Esophagus muscularis mucosa (tissue), 4 donors: Measurements from ENCODE around the gene MYZAP. TPM values are rescaled to one million over a fixed set of nuclear protein-coding genes. Genes with fewer than 3 reads are reported as not detected.

Experiments used
- DNase-seq: peaks from one replicate; pipeline ENCODE4 v3.0.0-alpha.2; 2017; ENCODE audit errors: extremely low spot score
- H3K27ac ChIP-seq, 4 donors: fragments of 200-600 bp; sonication (generic); replicated peaks in 1 of 4; 1 replicate in 3 of 4; 2 replicates in 1 of 4; pipeline ENCODE4 v1.5.1; 2016 to 2019; ENCODE audit warnings: mild to moderate bottlenecking in 1 of 4
- H3K27me3 ChIP-seq, 4 donors: fragments of 200-600 bp; sonication (generic); one replicate each; pipeline versions ENCODE4 v1.5.1 to v1.6.0; 2016 to 2019
- H3K36me3 ChIP-seq, 4 donors: fragments of 200-600 bp; sonication (generic); one replicate each; pipeline ENCODE4 v1.5.1; 2016 to 2019
- H3K4me1 ChIP-seq, 4 donors: fragments of 200-600 bp; sonication (generic); one replicate each; pipeline ENCODE4 v1.5.1; 2016 to 2019
- H3K4me3 ChIP-seq, 4 donors: fragments of 200-600 bp; sonication (generic); 1 replicate in 2 of 4; 2 replicates in 2 of 4; pipeline ENCODE4 v1.5.1; 2016 to 2019; ENCODE audit warnings: mild to moderate bottlenecking in 4 of 4, moderate library complexity in 1 of 4
- H3K9me3 ChIP-seq, 4 donors: fragments of 200-600 bp; sonication (generic); 1 replicate in 3 of 4; 2 replicates in 1 of 4; pipeline ENCODE4 v1.5.1; 2016 to 2019
- EP300 ChIP-seq: sonication (generic); formaldehyde crosslinking; IDR thresholded peaks from one replicate; pipeline ENCODE4 v1.6.1; 2017; ENCODE audit warnings: antibody characterized with exemption
- POLR2A ChIP-seq: fragments of 450-650 bp; IDR thresholded peaks from one replicate; pipeline ENCODE4 v1.6.1; 2017; ENCODE audit warnings: antibody characterized with exemption, moderate library complexity, mild to moderate bottlenecking, low read depth
- POLR2AphosphoS5 ChIP-seq, 2 donors: sonication (generic); formaldehyde crosslinking; IDR thresholded peaks; one replicate each; pipeline ENCODE4 v1.6.1; 2017; ENCODE audit warnings: antibody characterized with exemption in 2 of 2
- WGBS: methylation state at CpG from one replicate; pipeline ENCODE4 v1.1.5; 2018; 5-methylcytosine and 5-hydroxymethylcytosine counted together
- intact Hi-C: fragments of 100-400 bp; cut with DNase I; formaldehyde crosslinking; loops from one replicate; pipeline ENCODE4 v1.15.1; 2023
- total RNA-seq, 4 donors: library from RNA; depleted of rRNA; stranded (reverse); fragments of >200 nt; gene quantifications; one replicate each; pipeline versions ENCODE4 v1.1.0 to v1.2.1, GENCODE V29; 2016
- TF ChIP-seq, protein P1 (sequence below), 3 experiments: fragments of 200-600 bp in 2 of 3; fragments of 450-650 bp in 1 of 3; sonication (generic) in 2 of 3; IDR thresholded peaks; one replicate each; pipeline ENCODE4 v1.5.1; 2017 to 2019; ENCODE audit warnings: antibody characterized with exemption in 3 of 3, mild to moderate bottlenecking in 2 of 3, moderate library complexity in 1 of 3

MYZAP gene
- total RNA-seq, 4 donors from 2014 or later: 192 to 274 (median 234) TPM

DNA sequence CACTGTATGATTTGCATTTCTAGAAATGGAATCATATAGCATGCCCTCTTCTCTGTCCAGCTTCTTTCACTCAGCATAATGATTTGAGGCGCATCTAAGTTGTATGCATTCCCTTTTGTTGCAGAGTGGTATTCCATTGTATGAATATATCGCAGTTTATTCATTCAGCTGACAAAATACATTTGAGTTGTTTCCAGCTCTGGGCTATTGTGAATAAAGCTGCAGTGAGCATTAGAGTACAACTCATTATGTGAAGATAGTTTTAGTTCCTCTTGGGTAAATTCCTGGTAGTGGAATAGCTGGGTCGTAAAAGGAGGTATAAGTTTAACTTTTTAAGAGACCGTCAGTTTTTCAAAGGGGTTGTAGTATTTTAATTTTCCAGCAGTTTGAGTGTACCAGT, 76.3 kb downstream of the MYZAP start:
- WGBS: 90% methylated on average over 4 of the region's 4 CpGs
- no peaks in the 10 kb centered on the region for H3K9me3 ChIP-seq
- DNase-seq: no peak
- no peak overlapping the region for H3K4me3 ChIP-seq
- TF ChIP-seq EP300: no peak
- TF ChIP-seq POLR2AphosphoS5 (IDR thresholded peaks at IDR 0.05): no peak
- TF ChIP-seq, protein P1, sequence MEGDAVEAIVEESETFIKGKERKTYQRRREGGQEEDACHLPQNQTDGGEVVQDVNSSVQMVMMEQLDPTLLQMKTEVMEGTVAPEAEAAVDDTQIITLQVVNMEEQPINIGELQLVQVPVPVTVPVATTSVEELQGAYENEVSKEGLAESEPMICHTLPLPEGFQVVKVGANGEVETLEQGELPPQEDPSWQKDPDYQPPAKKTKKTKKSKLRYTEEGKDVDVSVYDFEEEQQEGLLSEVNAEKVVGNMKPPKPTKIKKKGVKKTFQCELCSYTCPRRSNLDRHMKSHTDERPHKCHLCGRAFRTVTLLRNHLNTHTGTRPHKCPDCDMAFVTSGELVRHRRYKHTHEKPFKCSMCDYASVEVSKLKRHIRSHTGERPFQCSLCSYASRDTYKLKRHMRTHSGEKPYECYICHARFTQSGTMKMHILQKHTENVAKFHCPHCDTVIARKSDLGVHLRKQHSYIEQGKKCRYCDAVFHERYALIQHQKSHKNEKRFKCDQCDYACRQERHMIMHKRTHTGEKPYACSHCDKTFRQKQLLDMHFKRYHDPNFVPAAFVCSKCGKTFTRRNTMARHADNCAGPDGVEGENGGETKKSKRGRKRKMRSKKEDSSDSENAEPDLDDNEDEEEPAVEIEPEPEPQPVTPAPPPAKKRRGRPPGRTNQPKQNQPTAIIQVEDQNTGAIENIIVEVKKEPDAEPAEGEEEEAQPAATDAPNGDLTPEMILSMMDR (IDR thresholded peaks at IDR 0.05): no peak
- TF ChIP-seq POLR2A: no peak
- peak overlapping the region; percentile 1 to 58 (median 55) for H3K27ac ChIP-seq
- peaks cover 12 to 40% (median 27%) of the 10 kb centered on the region in 4 donors for H3K4me1 ChIP-seq
- peaks cover 0 to 41% (median 5%) of the 10 kb centered on the region in 4 donors for H3K36me3 ChIP-seq
- intact Hi-C loops: loop anchor here (5.0 kb wide), 2 partner anchors 64 to 194 kb away; no protein-coding TSS in a partner anchor
- no peaks in the 10 kb centered on the region for H3K27me3 ChIP-seq

DNA sequence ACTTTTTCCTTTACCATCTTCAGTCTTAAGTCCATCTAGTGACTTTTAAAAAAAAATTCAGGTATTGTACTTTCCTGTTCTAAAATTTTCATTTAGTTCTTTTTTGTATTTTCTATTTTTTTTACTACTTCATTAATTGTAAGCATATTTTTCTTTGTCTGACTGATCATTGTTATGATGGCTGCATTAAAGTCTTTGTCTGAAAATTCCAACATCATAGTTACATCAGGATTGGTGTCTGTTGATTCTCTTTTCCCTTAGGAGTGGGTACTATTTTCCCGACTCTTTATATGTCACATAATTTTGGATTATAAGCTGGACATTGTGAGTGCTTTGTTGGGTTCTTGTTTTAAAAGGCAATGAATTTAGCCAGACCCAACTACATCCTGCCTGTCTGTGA, 79.9 kb downstream of the MYZAP start:
- intact Hi-C loops: no loop called here
- WGBS: 0% methylated on average over 1 of the region's 1 CpG
- TF ChIP-seq POLR2AphosphoS5 (IDR thresholded peaks at IDR 0.05) (no peak), POLR2A (no peak), EP300 (no peak)
- TF ChIP-seq, protein P1 (IDR thresholded peaks at IDR 0.05): no peak
- H3K36me3 ChIP-seq: peaks cover 6 to 26% (median 12%) of the 10 kb centered on the region in 4 donors
- peaks cover 20 to 32% (median 28%) of the 10 kb centered on the region in 4 donors for H3K4me1 ChIP-seq
- no peak for DNase-seq
- H3K9me3 ChIP-seq: no peaks in the 10 kb centered on the region
- no peak overlapping the region for H3K4me3 ChIP-seq
- H3K27me3 ChIP-seq: no peaks in the 10 kb centered on the region
- no peak overlapping the region for H3K27ac ChIP-seq

DNA sequence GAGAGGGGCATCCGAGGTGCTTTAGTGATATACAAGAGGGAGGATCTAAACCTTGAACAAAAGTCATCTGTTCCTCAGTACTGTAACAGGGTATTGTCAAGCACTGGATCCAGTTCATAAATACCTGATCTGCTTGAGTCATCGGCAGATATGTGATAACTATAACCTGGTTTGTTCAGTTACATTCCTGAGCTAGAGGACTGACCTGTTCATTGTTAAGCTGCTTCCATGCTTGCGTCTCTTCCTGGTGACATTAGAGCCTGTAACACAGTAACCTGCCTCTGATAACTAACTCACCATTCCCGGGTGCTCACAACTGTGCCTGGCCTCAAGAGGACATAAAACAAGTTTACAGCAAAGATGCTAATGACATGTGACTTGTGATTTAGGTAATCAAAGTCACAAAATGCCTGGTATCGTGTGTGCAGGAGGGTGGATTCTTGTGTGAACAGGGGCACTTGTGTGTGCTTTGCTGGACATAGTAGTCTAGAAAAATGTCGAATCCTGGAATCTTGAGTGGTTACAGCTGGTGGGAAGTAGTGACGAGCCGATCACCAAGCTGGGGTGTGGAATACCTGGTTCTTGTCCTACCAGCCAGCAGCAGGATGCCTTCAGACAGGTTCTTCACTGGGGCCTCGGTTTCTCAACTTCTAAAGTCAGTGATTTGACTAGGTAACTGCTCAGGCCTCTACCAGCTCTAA, 83.9 kb downstream of the MYZAP start:
- intact Hi-C loops: no loop called here
- H3K27me3 ChIP-seq: no peaks in the 10 kb centered on the region
- no peak overlapping the region for H3K27ac ChIP-seq
- no peak overlapping the region for H3K4me3 ChIP-seq
- H3K9me3 ChIP-seq: no peaks in the 10 kb centered on the region
- H3K36me3 ChIP-seq: peaks cover 6 to 41% (median 12%) of the 10 kb centered on the region in 4 donors
- 89% methylated on average over 9 of the region's 9 CpGs for WGBS
- H3K4me1 ChIP-seq: peaks cover 4 to 34% (median 7%) of the 10 kb centered on the region in 4 donors
- DNase-seq: peak; percentile 45
- TF ChIP-seq POLR2AphosphoS5 (IDR thresholded peaks at IDR 0.05) (no peak), POLR2A (no peak), EP300 (no peak)
- TF ChIP-seq, protein P1 (IDR thresholded peaks at IDR 0.05): no peak

DNA sequence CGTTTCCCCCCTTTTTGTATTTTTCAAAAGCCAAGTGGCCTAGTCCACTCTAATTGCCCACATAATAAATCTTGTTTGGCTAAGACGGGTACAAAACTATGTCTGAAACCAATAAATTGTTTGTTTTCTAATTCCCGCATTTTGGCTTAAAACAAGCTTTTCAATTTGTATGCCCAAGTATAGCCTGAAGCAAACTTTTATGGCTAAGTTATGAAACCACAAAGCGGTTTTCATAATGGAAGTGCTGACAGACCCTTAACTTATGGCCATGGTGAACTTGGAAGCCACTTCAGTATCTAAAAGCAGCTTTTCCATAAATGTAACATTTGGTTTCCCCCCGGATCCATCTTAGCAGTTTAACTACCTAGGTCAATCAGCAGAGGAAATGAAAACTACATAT, 84.9 kb downstream of the MYZAP start:
- Histone ChIP-seq H3K9me3 (no peaks in the 10 kb centered on the region), H3K27me3 (no peaks in the 10 kb centered on the region), H3K36me3 (peaks cover 6 to 47% (median 12%) of the 10 kb centered on the region in 4 donors), H3K27ac (no peak overlapping the region), H3K4me1 (peaks cover 8 to 43% (median 16%) of the 10 kb centered on the region in 4 donors), H3K4me3 (no peak overlapping the region)
- WGBS: 83% methylated on average over 5 of the region's 5 CpGs
- TF ChIP-seq EP300 (no peak), POLR2A (no peak), POLR2AphosphoS5 (IDR thresholded peaks at IDR 0.05) (no peak)
- TF ChIP-seq, protein P1 (IDR thresholded peaks at IDR 0.05): no peak
- no peak for DNase-seq
- intact Hi-C loops: no loop called here
